Smooth muscle cell (in vitro differentiated cells): ENCODE data around the gene LACTB. TPM values are rescaled to one million over a fixed set of nuclear protein-coding genes. Genes with fewer than 3 reads are reported as not detected.

Source experiments
- DNase-seq: peaks from one replicate; lab custom pipeline; 2025; ENCODE audit not compliant: unreplicated experiment; lab: John Stamatoyannopoulos, UW
- H2AFZ ChIP-seq: fragments of 200-600 bp; sonication (generic); 2 replicates; pipeline ENCODE4 v1.6.0; 2016; ENCODE audit warnings: antibody characterized with exemption, low read depth, mild to moderate bottlenecking
- H3F3A ChIP-seq: fragments of 200-600 bp; sonication (generic); 2 replicates; pipeline ENCODE4 v1.6.0; 2017; ENCODE audit warnings: antibody characterized with exemption, low read depth
- H3K27ac ChIP-seq: fragments of 200-600 bp; sonication (generic); 2 replicates; pipeline ENCODE4 v1.5.1; 2016; ENCODE audit warnings: low read depth, mild to moderate bottlenecking
- H3K27me3 ChIP-seq: fragments of 200-600 bp; sonication (generic); 2 replicates; pipeline ENCODE4 v1.6.1; 2016; ENCODE audit warnings: low read depth, mild to moderate bottlenecking
- H3K36me3 ChIP-seq: fragments of 200-600 bp; sonication (generic); 2 replicates; pipeline ENCODE4 v1.5.1; 2016; ENCODE audit warnings: low read depth
- H3K4me1 ChIP-seq: fragments of 200-600 bp; sonication (generic); 2 replicates; pipeline ENCODE4 v1.5.1; 2016; ENCODE audit warnings: low read depth
- H3K4me2 ChIP-seq: fragments of 200-600 bp; sonication (generic); 2 replicates; pipeline ENCODE4 v1.6.0; 2016; ENCODE audit warnings: mild to moderate bottlenecking
- H3K4me3 ChIP-seq: fragments of 200-600 bp; sonication (generic); 2 replicates; pipeline ENCODE4 v1.5.1; 2016; ENCODE audit warnings: mild to moderate bottlenecking
- H3K79me2 ChIP-seq: fragments of 200-600 bp; sonication (generic); 2 replicates; pipeline ENCODE4 v1.6.0; 2016; ENCODE audit warnings: low read depth, mild to moderate bottlenecking
- H3K9ac ChIP-seq: fragments of 200-600 bp; sonication (generic); 2 replicates; pipeline ENCODE4 v1.6.0; 2016; ENCODE audit warnings: low read depth
- H3K9me3 ChIP-seq: fragments of 200-600 bp; sonication (generic); replicated peaks from 2 replicates; pipeline ENCODE4 v1.5.1; 2016; ENCODE audit warnings: low read depth
- H4K20me1 ChIP-seq: fragments of 200-600 bp; sonication (generic); 2 replicates; pipeline ENCODE4 v1.6.0; 2016; ENCODE audit warnings: low read depth
- WGBS: methylation state at CpG from one replicate; pipeline ENCODE4 v1.1.7; 2016; ENCODE audit warnings: low lambda C conversion rate; 5-methylcytosine and 5-hydroxymethylcytosine counted together
- polyA plus RNA-seq: library from polyadenylated mRNA; unstranded; fragments of >200 nt; fragmentation: Nextera tagmentation; extraction: Ambion mirVana; gene quantifications from 2 replicates; pipeline ENCODE4 v1.2.1, GENCODE V29; 2016
- total RNA-seq: library from RNA; depleted of rRNA; stranded (reverse); fragments of >200 nt; gene quantifications from 2 replicates; pipeline ENCODE4 v1.2.3, GENCODE V29; 2014
- TF ChIP-seq, protein P1 (sequence below): fragments of 200-600 bp; sonication (generic); IDR thresholded peaks from 2 replicates; pipeline ENCODE4 v1.5.1; 2017; ENCODE audit warnings: borderline replicate concordance, mild to moderate bottlenecking, antibody characterized with exemption; ENCODE audit not compliant: insufficient read depth, poor library complexity, severe bottlenecking

LACTB gene
- total and polyA plus RNA-seq, 2 experiments from 2014 or later, result 9.0 to 12.5 TPM

DNA sequence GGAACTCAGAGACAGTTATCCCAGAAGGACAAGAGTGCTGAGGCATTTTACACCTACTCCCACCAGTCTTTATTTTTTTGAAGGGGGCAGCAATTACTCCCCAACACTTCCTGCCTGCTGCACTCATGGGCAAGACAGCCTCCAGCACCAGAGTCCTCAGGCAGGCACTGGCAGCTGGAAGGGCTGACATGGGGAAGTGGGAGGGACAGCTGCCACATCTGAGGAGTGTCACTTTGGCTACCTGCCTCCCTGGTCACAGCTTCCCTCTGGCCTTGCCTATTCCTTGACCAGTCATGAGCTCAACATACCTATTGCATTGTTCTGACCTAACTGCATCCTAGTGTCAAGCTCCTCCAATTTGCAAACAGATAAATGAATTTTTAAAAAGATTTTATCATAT is 10.2 kb upstream of the LACTB start:
- Histone ChIP-seq H3F3A (peaks cover 15% of the 10 kb centered on the region), H4K20me1 (no peaks in the 10 kb centered on the region), H3K4me1 (no peaks in the 10 kb centered on the region), H3K27ac (no peak overlapping the region), H3K4me3 (no peak overlapping the region), H3K36me3 (no peaks in the 10 kb centered on the region), H3K79me2 (no peaks in the 10 kb centered on the region), H3K4me2 (no peak overlapping the region), H3K9me3 (no peaks in the 10 kb centered on the region), H2AFZ (no peak overlapping the region), H3K27me3 (no peaks in the 10 kb centered on the region), H3K9ac (no peak overlapping the region)
- TF ChIP-seq, protein P1, sequence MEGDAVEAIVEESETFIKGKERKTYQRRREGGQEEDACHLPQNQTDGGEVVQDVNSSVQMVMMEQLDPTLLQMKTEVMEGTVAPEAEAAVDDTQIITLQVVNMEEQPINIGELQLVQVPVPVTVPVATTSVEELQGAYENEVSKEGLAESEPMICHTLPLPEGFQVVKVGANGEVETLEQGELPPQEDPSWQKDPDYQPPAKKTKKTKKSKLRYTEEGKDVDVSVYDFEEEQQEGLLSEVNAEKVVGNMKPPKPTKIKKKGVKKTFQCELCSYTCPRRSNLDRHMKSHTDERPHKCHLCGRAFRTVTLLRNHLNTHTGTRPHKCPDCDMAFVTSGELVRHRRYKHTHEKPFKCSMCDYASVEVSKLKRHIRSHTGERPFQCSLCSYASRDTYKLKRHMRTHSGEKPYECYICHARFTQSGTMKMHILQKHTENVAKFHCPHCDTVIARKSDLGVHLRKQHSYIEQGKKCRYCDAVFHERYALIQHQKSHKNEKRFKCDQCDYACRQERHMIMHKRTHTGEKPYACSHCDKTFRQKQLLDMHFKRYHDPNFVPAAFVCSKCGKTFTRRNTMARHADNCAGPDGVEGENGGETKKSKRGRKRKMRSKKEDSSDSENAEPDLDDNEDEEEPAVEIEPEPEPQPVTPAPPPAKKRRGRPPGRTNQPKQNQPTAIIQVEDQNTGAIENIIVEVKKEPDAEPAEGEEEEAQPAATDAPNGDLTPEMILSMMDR, result no peak
- no peak for DNase-seq

DNA sequence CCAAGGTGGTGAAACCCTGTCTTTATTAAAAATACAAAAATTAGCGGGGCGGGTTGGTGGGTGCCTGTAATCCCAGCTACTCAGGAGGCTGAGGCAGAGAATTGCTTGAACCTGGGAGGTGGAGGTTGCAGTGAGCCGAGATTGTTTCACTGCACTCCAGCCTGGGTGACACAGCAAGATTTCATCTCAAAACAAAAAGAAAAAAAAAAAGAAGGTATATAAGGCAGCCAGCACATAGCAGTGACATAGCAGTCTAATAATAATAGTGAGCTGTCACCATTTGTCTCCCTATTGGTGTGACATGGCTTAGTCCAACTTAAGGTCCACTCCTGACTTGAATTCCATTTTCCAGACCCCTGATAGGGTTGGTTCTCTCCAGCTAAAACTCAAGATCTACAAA is 8.8 kb upstream of the LACTB start:
- Histone ChIP-seq H3K9me3 (no peaks in the 10 kb centered on the region), H3K4me2 (no peak overlapping the region), H3K27ac (no peak overlapping the region), H3K4me1 (no peaks in the 10 kb centered on the region), H3K27me3 (no peaks in the 10 kb centered on the region), H4K20me1 (no peaks in the 10 kb centered on the region), H3K79me2 (no peaks in the 10 kb centered on the region), H3K36me3 (no peaks in the 10 kb centered on the region), H3F3A (peaks cover 15% of the 10 kb centered on the region), H3K4me3 (no peak overlapping the region), H3K9ac (no peak overlapping the region), H2AFZ (no peak overlapping the region)
- TF ChIP-seq, protein P1, result no peak
- 100% methylated on average over 3 of the region's 3 CpGs for WGBS
- DNase-seq, result no peak

DNA sequence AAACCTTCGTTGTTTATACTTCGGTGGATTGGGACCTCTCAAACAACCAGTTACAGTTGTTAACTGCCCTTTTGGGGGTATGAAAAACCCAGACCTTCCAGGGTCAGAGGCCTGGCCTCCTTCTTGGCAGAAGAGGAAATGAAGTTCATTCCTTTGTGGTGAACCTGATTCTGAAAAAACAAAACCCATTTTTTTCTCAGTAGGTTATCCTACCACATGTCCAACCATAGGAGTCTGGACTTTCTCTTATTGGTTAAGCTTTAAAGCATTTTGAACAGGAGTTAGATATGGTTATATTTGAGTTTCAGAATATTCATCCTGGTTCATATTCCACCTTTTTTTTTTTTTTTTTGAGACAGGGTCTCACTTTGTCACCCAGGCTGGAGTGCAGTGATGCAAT is 7.2 kb upstream of the LACTB start:
- Histone ChIP-seq H3K79me2 (no peaks in the 10 kb centered on the region), H4K20me1 (no peaks in the 10 kb centered on the region), H3K9ac (no peak overlapping the region), H3K4me2 (no peak overlapping the region), H3K27ac (no peak overlapping the region), H3K36me3 (no peaks in the 10 kb centered on the region), H3K9me3 (no peaks in the 10 kb centered on the region), H3K4me3 (no peak overlapping the region), H3F3A (peaks cover 11% of the 10 kb centered on the region), H3K27me3 (no peaks in the 10 kb centered on the region), H2AFZ (no peak overlapping the region), H3K4me1 (no peaks in the 10 kb centered on the region)
- TF ChIP-seq, protein P1, result no peak
- no peak for DNase-seq
- 88% methylated on average over 2 of the region's 2 CpGs for WGBS

DNA sequence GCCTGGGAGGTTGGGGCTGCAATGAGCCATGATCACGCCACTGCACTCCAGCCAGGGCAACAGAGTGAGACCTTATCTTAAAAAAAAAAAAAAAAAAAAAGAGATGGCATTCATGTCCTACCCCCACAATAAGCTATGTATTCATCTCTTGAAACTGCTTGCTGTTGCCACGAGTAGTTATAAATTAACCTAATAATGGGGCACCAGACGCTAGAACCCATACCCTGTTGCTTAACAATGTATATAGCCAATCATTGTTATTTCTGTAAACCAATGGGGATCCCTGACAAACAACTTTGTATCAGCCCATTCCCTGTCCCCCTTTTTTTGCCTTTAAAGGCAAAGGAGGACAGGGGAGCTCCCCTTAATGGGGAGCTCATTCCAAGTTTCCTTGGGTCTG is 2.8 kb upstream of the LACTB start:
- no peak for DNase-seq
- Histone ChIP-seq H3F3A (no peaks in the 10 kb centered on the region), H3K9me3 (no peaks in the 10 kb centered on the region), H3K4me2 (no peak overlapping the region), H3K27me3 (no peaks in the 10 kb centered on the region), H3K4me3 (no peak overlapping the region), H3K9ac (no peak overlapping the region), H3K79me2 (no peaks in the 10 kb centered on the region), H3K27ac (no peak overlapping the region), H4K20me1 (peaks cover 6% of the 10 kb centered on the region), H2AFZ (no peak overlapping the region), H3K36me3 (no peaks in the 10 kb centered on the region), H3K4me1 (peaks cover 5% of the 10 kb centered on the region)
- TF ChIP-seq, protein P1, result no peak
- WGBS, result 86% methylated on average over 3 of the region's 3 CpGs
